ENCODE results near the gene CDKL1. TPM values are rescaled to one million over a fixed set of nuclear protein-coding genes. Genes with fewer than 3 reads are reported as not detected.

CDKL1 gene
- total and polyA plus RNA-seq, 8 donors, result 12.0 to 22.2 (median 17.3) TPM

GRCh38 chr14:50410071-50410470 is 13.4 kb upstream of the CDKL1 start:
- no peaks in the 10 kb centered on the region for H3K4me1 ChIP-seq
- no peak for ATAC-seq
- no peaks in the 10 kb centered on the region for H3K36me3 ChIP-seq
- no peak for TF ChIP-seq CTCF (IDR thresholded peaks at IDR 0.05)
- no peaks in the 10 kb centered on the region for H3K9me3 ChIP-seq
- no peaks in the 10 kb centered on the region for H3K27me3 ChIP-seq
- H3K4me3 ChIP-seq, result no peak overlapping the region
- no peak for DNase-seq
- H3K27ac ChIP-seq, result no peak overlapping the region
- intact Hi-C loops (cut with DNase I), result no loop called here

DNA sequence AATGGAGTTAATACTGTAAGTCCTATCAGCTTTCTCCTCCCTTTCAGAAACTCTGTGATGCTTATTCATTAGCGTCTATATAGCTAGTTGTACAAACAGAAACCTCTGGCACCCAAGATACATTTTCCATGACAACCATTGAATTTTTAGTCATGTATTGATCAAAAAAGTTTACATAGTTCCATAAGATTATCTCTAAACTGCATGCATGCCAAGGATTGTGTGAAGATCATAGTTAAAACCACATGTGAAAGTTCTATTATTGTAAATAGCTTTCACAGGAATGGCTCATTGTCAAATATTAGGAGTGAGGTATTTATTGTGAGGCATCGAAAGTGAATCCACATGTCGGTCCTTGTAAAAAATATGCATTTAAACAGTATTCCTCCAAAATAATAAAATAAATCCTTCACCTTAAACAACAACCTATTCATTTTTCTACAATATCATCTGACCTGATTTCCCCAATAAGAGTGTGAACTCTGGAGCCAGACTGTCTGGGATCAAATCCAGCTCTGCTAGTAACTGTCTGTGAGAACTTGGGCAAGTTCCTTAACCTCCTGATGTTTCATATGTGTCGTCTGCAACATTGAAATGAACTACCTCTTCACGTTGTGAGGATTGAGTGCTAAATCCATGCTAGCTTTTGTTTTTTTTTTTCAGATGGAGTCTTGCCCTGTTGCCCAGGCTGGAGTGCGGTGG is 10.6 kb upstream of the CDKL1 start:
- intact Hi-C loops (cut with DNase I), result no loop called here
- H3K4me3 ChIP-seq, result no peak overlapping the region
- no peaks in the 10 kb centered on the region for H3K27me3 ChIP-seq
- H3K4me1 ChIP-seq, result no peaks in the 10 kb centered on the region
- H3K9me3 ChIP-seq, result no peaks in the 10 kb centered on the region
- no peaks in the 10 kb centered on the region for H3K36me3 ChIP-seq
- no peak for DNase-seq
- no peak overlapping the region for H3K27ac ChIP-seq
- ATAC-seq, result no peak
- TF ChIP-seq CTCF (IDR thresholded peaks at IDR 0.05), result no peak

GRCh38 chr14:50403419-50403818 is 6.7 kb upstream of the CDKL1 start:
- TF ChIP-seq CTCF (IDR thresholded peaks at IDR 0.05), result no peak
- no peaks in the 10 kb centered on the region for H3K36me3 ChIP-seq
- H3K4me1 ChIP-seq, result no peaks in the 10 kb centered on the region
- no peaks in the 10 kb centered on the region for H3K9me3 ChIP-seq
- no peaks in the 10 kb centered on the region for H3K27me3 ChIP-seq
- H3K4me3 ChIP-seq, result no peak overlapping the region
- ATAC-seq (peak; percentile 17), DNase-seq (peak in 2 of 4 donors; percentile 82 to 89)
- peak overlapping the region in 1 of 2 donors; percentile 15 for H3K27ac ChIP-seq
- intact Hi-C loops (cut with DNase I), result no loop called here

- DNase-seq (no peak), ATAC-seq (peak; percentile 18)
- Histone ChIP-seq H3K36me3 (no peaks in the 10 kb centered on the region), H3K27ac (no peak overlapping the region), H3K4me1 (no peaks in the 10 kb centered on the region), H3K4me3 (no peak overlapping the region), H3K27me3 (no peaks in the 10 kb centered on the region), H3K9me3 (no peaks in the 10 kb centered on the region)
- intact Hi-C loops (cut with DNase I), result no loop called here
- TF ChIP-seq CTCF (IDR thresholded peaks at IDR 0.05), result no peak
Observed at GRCh38 chr14:50402965-50403364, 6.3 kb upstream of the CDKL1 start.

GRCh38 chr14:50400461-50400860 is 3.8 kb upstream of the CDKL1 start:
- H3K27ac ChIP-seq, result no peak overlapping the region
- TF ChIP-seq CTCF (IDR thresholded peaks at IDR 0.05), result no peak
- H3K36me3 ChIP-seq, result no peaks in the 10 kb centered on the region
- H3K27me3 ChIP-seq, result peaks cover 0 to 5% of the 10 kb centered on the region in 2 donors
- DNase-seq (no peak), ATAC-seq (no peak)
- no peaks in the 10 kb centered on the region for H3K9me3 ChIP-seq
- intact Hi-C loops (cut with DNase I), result no loop called here
- H3K4me3 ChIP-seq, result no peak overlapping the region
- H3K4me1 ChIP-seq, result peaks cover 0 to 15% of the 10 kb centered on the region in 2 donors
